Spleen (tissue), 11 donors: ENCODE results near the gene TSEN54. TPM values are rescaled to one million over a fixed set of nuclear protein-coding genes. Genes with fewer than 3 reads are reported as not detected.

Source experiments
- DNase-seq: peaks from one replicate; pipeline ENCODE4 v3.0.0-alpha.2; 2020
- H3K27ac ChIP-seq, 8 donors: fragments of 200-600 bp; sonication (generic) in 7 of 8; 1 replicate in 4 of 8; 2 replicates in 4 of 8; pipeline versions ENCODE4 v1.5.0 to v1.8.0; 2016 to 2021; ENCODE audit warnings: inconsistent platforms in 4 of 8, mild to moderate bottlenecking in 4 of 8, moderate library complexity in 1 of 8
- H3K27me3 ChIP-seq, 7 donors: fragments of 200-600 bp; sonication (generic) in 6 of 7; replicated peaks in 1 of 7; 1 replicate in 4 of 7; 2 replicates in 3 of 7; pipeline versions ENCODE4 v1.5.0 to v1.8.0; 2016 to 2021; ENCODE audit warnings: inconsistent platforms in 3 of 7, mild to moderate bottlenecking in 1 of 7
- H3K36me3 ChIP-seq, 6 donors: fragments of 200-600 bp; sonication (generic) in 5 of 6; 1 replicate in 4 of 6; 2 replicates in 2 of 6; pipeline versions ENCODE4 v1.5.0 to v1.8.0; 2016 to 2021; ENCODE audit warnings: inconsistent platforms in 2 of 6
- H3K4me1 ChIP-seq, 6 donors: fragments of 200-600 bp; sonication (generic) in 5 of 6; 1 replicate in 3 of 6; 2 replicates in 3 of 6; pipeline versions ENCODE4 v1.5.0 to v1.8.0; 2016 to 2021; ENCODE audit warnings: inconsistent platforms in 3 of 6
- H3K4me3 ChIP-seq, 8 donors: fragments of 200-600 bp; sonication (generic) in 7 of 8; 1 replicate in 4 of 8; 2 replicates in 4 of 8; pipeline versions ENCODE4 v1.5.0 to v1.8.0; 2016 to 2021; ENCODE audit warnings: inconsistent platforms in 4 of 8, mild to moderate bottlenecking in 4 of 8, moderate library complexity in 2 of 8
- H3K9me3 ChIP-seq, 8 donors: fragments of 200-600 bp; sonication (generic) in 7 of 8; 1 replicate in 4 of 8; 2 replicates in 4 of 8; pipeline versions ENCODE4 v1.5.0 to v1.8.0; 2016 to 2021; ENCODE audit warnings: inconsistent platforms in 4 of 8
- CTCF ChIP-seq, 11 experiments: fragments of 200-600 bp in 7 of 11; fragments of 450-650 bp in 4 of 11; sonication (generic) in 4 of 11; IDR thresholded peaks in 8 of 11; conservative IDR thresholded peaks in 3 of 11; 1 replicate in 7 of 11; 2 replicates in 4 of 11; pipeline versions ENCODE4 v1.4.0 to v1.8.0; 2016 to 2021; ENCODE audit warnings: antibody characterized with exemption in 11 of 11, inconsistent platforms in 4 of 11, mild to moderate bottlenecking in 1 of 11
- POLR2A ChIP-seq, 3 donors: fragments of 450-650 bp; IDR thresholded peaks; one replicate each; pipeline ENCODE4 v1.5.1; 2017; ENCODE audit warnings: antibody characterized with exemption in 3 of 3, mild to moderate bottlenecking in 1 of 3
- POLR2AphosphoS5 ChIP-seq, 3 donors: sonication (generic); formaldehyde crosslinking; IDR thresholded peaks; one replicate each; pipeline ENCODE4 v1.5.1; 2017; ENCODE audit warnings: antibody characterized with exemption in 3 of 3
- WGBS, 5 donors: extraction: QIAGEN DNeasy Blood & Tissue Kit in 3 of 5; methylation state at CpG; one replicate each; pipeline versions ENCODE4 v1.1.5 to v1.1.7; 2013 to 2018; 5-methylcytosine and 5-hydroxymethylcytosine counted together
- intact Hi-C: fragments of 100-400 bp; cut with DNase I; formaldehyde crosslinking; loops from one replicate; pipeline ENCODE4 v1.15.0; 2023; ENCODE audit warnings: low total_unique reads
- polyA plus RNA-seq, 3 donors: library from polyadenylated mRNA; stranded (reverse); fragments of 200-250 nt; gene quantifications; one replicate each; pipeline ENCODE4 v1.2.1, GENCODE V29; 2013
- total RNA-seq, 7 donors: library from RNA; depleted of rRNA in 3 of 7; stranded (reverse); fragments of >200 nt in 3 of 7; fragmentation: NEBNext Ultra II Directional in 4 of 7; extraction: Animal tissue kit (Norgen Biotek cat#: 25700) in 4 of 7; gene quantifications; one replicate each; pipeline versions ENCODE4 v1.1.0 to v1.2.1, GENCODE V29; 2016 to 2021
- donor health status: healthy with polysubstance abuse.
- donor health status: DM: no; HTN: no; CAD: no; lungs with moderate emphysema.
- donor health status: DM: no; HTN: no; CAD: no.
- donor health status: Bipolar disorder and iron deficiency.
- donor health status: healthy.
- donor health status: DM: no; HTN: no; CAD: no.
- donor health status: DM: yes; HTN: yes; CAD: no.

TSEN54 gene
- total and polyA plus RNA-seq, 10 donors, result 31.0 to 87.8 (median 42.4) TPM

- WGBS, 5 donors, result 88 to 97% (median 94%) methylated on average over 22 to 31 of the region's 31 CpGs
- no peaks in the 10 kb centered on the region for H3K27me3 ChIP-seq
- TF ChIP-seq POLR2AphosphoS5 (IDR thresholded peaks at IDR 0.05) (peak in 1 of 3 donors; percentile 31), POLR2A (IDR thresholded peaks at IDR 0.05) (no peak)
Observed at GRCh38 chr17:75568412-75569255, 52.3 kb downstream of the TSEN54 start.

GRCh38 chr17:75570034-75570676 lies 53.8 kb downstream of the TSEN54 start:
- Histone ChIP-seq H3K27ac (peak overlapping the region in 6 of 8 donors; percentile 61 to 92 (median 80)), H3K4me1 (peaks cover 0 to 37% (median 22%) of the 10 kb centered on the region in 6 donors), H3K4me3 (no peak overlapping the region), H3K36me3 (peaks cover 0 to 95% (median 39%) of the 10 kb centered on the region in 6 donors), H3K27me3 (no peaks in the 10 kb centered on the region), H3K9me3 (no peaks in the 10 kb centered on the region)
- no peak for DNase-seq
- intact Hi-C loops, result no loop called here
- TF ChIP-seq CTCF (IDR thresholded peaks at IDR 0.05 in 8 of 11, conservative IDR thresholded peaks at IDR 0.05 in 3 of 11) (no peak), POLR2AphosphoS5 (IDR thresholded peaks at IDR 0.05) (peak in 1 of 3 donors; percentile 11)
- 88 to 94% (median 93%) methylated on average over 20 to 35 of the region's 35 CpGs for WGBS, 5 donors

More at GRCh38 chr17:75568412-75569255, 52.3 kb downstream of the TSEN54 start:
- Histone ChIP-seq H3K4me3 (no peak overlapping the region), H3K9me3 (no peaks in the 10 kb centered on the region), H3K4me1 (peaks cover 0 to 37% (median 22%) of the 10 kb centered on the region in 6 donors), H3K36me3 (peaks cover 0 to 95% (median 50%) of the 10 kb centered on the region in 6 donors), H3K27ac (no peak overlapping the region)
- intact Hi-C loops, result no loop called here
- DNase-seq, result no peak

GRCh38 chr17:75570772-75571171 lies 54.4 kb downstream of the TSEN54 start:
- peak overlapping the region; percentile 61 to 92 (median 78) for H3K27ac ChIP-seq
- H3K36me3 ChIP-seq, result peaks cover 0 to 91% (median 32%) of the 10 kb centered on the region in 6 donors
- 79 to 92% (median 86%) methylated on average over 3 to 11 of the region's 11 CpGs for WGBS, 5 donors

More at GRCh38 chr17:75570772-75571171, 54.4 kb downstream of the TSEN54 start:
- TF ChIP-seq POLR2A (IDR thresholded peaks at IDR 0.05) (no peak), CTCF (IDR thresholded peaks at IDR 0.05 in 8 of 11, conservative IDR thresholded peaks at IDR 0.05 in 3 of 11) (no peak), POLR2AphosphoS5 (IDR thresholded peaks at IDR 0.05) (peak in 1 of 3 donors; percentile 26)
- Histone ChIP-seq H3K27me3 (no peaks in the 10 kb centered on the region), H3K4me3 (peak overlapping the region in 1 of 8 donors; percentile 41), H3K4me1 (peaks cover 0 to 37% (median 22%) of the 10 kb centered on the region in 6 donors), H3K9me3 (no peaks in the 10 kb centered on the region)
- DNase-seq, result no peak
- intact Hi-C loops, result no loop called here
